Small intestine (tissue), 7 donors: ENCODE data around the gene CCDC102A. TPM values are rescaled to one million over a fixed set of nuclear protein-coding genes. Genes with fewer than 3 reads are reported as not detected.

Experiments used
- DNase-seq, 2 donors: peaks; one replicate each; pipeline versions ENCODE4 v3.0.0 to v3.0.0-alpha.2; 2013
- FAIRE-seq: peaks from 2 replicates; lab custom pipeline; 2012; peaks lifted over from hg19 to GRCh38; lab: Jason Lieb, UNC
- H3K27ac ChIP-seq, 3 donors: one replicate each; pipeline ENCODE4 v1.5.1; 2013; ENCODE audit warnings: low read length in 2 of 3, mild to moderate bottlenecking in 2 of 3, control low read depth in 1 of 3, inconsistent platforms in 1 of 3, low read depth in 1 of 3, moderate library complexity in 1 of 3
- H3K27me3 ChIP-seq, 3 donors: one replicate each; pipeline ENCODE4 v1.6.1; 2013; ENCODE audit warnings: low read length in 3 of 3, inconsistent platforms in 1 of 3; ENCODE audit not compliant: control insufficient read depth in 3 of 3, insufficient read depth in 3 of 3
- H3K36me3 ChIP-seq, 3 donors: one replicate each; pipeline ENCODE4 v1.6.1; 2013; ENCODE audit warnings: low read length in 3 of 3, inconsistent platforms in 1 of 3, low read depth in 1 of 3, mild to moderate bottlenecking in 1 of 3, moderate library complexity in 1 of 3; ENCODE audit not compliant: control insufficient read depth in 3 of 3, insufficient read depth in 2 of 3
- H3K4me1 ChIP-seq, 3 donors: one replicate each; pipeline ENCODE4 v1.6.1; 2013; ENCODE audit warnings: low read length in 2 of 3, inconsistent platforms in 1 of 3, low read depth in 1 of 3, mild to moderate bottlenecking in 1 of 3, moderate library complexity in 1 of 3; ENCODE audit not compliant: control insufficient read depth in 3 of 3, insufficient read depth in 2 of 3
- H3K4me3 ChIP-seq, 3 donors: one replicate each; pipeline ENCODE4 v1.5.1; 2013; ENCODE audit warnings: low read length in 3 of 3, control low read depth in 1 of 3, inconsistent platforms in 1 of 3, low read depth in 1 of 3, mild to moderate bottlenecking in 1 of 3, moderate library complexity in 1 of 3
- H3K9me3 ChIP-seq, 2 donors: one replicate each; pipeline ENCODE4 v1.6.1; 2013; ENCODE audit warnings: low read depth in 1 of 2, low read length in 1 of 2; ENCODE audit not compliant: control insufficient read depth in 2 of 2, insufficient read depth in 1 of 2
- WGBS, 3 donors: extraction: QIAGEN DNeasy Blood & Tissue Kit; methylation state at CpG; one replicate each; pipeline ENCODE4 v1.1.7; 2013; 5-methylcytosine and 5-hydroxymethylcytosine counted together
- polyA plus RNA-seq, 4 donors: library from polyadenylated mRNA; stranded (reverse) in 3 of 4; unstranded in 1 of 4; fragments of 200-250 nt in 3 of 4; fragments of 120-200 nt in 1 of 4; gene quantifications; one replicate each; pipeline versions ENCODE4 v1.2.1 to v1.2.3, GENCODE V29; 2013
- donor health status: healthy with polysubstance abuse.
- donor health status: control.
- donor health status: control.
- donor health status: Bipolar disorder and iron deficiency.
- donor health status: healthy.

CCDC102A gene
- polyA plus RNA-seq, 4 donors, result 1.1 to 4.5 (median 2.2) TPM

DNA sequence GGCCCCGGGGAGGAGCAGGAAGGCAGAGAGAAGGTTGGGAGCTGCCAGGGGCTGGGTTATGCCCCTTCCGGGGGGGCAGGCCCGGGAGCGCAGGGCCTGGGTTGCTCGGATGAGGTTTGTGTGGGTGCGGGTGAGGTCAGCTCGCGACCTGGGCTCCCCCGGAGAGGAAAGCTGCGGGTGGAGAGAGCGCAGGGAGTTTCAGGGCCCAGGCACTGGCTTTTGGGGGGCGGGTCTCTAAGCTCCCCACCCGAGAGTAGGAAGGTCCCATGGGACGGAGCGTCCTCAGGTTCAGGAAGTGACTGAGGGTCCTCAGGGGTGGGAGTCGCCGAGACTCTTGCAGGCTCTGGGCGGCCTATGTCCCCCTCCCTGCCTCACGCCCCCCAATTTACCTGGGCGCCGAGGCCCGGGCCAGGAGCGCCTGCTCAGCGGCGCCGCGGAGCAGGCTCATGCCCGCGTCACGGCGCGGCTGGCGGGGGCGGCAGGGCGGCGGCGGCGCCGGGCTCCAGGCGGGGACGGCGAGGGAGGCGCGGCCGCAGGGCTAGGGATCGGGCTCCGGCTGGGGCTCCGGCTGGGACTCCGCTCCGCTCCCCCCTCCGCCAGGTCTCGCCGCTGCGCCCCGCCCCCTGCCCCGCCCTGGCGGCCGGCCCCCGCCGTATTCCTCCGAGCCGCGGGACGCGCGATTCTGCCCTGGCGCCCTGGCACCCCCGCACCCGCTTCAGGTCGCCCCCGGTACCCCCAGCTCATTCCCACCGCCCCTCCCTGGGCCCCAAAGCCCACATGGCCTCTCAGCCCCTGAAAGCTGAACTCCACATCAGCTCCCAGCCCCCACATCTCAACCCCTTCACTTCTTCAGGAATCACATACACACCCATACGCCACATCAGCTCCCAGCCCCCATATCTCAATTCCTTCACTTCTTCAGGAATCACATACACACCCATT is 50.2 kb downstream of the CCDC102A start, which contains the start of gene DOK4:
Gene DOK4 (minus strand): TSS at position 578 of the 942 bp plus-strand sequence. CDS start 6,986 bp downstream, outside the sequence.
- Histone ChIP-seq H3K9me3 (peaks cover 0 to 8% of the 10 kb centered on the region in 2 donors), H3K36me3 (peaks cover 0 to 19% (median 0%) of the 10 kb centered on the region in 3 donors), H3K4me1 (peaks cover 0 to 34% (median 7%) of the 10 kb centered on the region in 3 donors), H3K27me3 (no peaks in the 10 kb centered on the region), H3K27ac (peak within 1 kb of the TSS; percentile 73 to 86 (median 82)), H3K4me3 (peak within 1 kb of the TSS; percentile 71 to 91 (median 83))
- DNase-seq, result peak; percentile 76 to 91
- WGBS, 3 donors, result 1 to 2% (median 2%) methylated on average over 27 to 73 of the region's 73 CpGs
- no peak for FAIRE-seq

DNA sequence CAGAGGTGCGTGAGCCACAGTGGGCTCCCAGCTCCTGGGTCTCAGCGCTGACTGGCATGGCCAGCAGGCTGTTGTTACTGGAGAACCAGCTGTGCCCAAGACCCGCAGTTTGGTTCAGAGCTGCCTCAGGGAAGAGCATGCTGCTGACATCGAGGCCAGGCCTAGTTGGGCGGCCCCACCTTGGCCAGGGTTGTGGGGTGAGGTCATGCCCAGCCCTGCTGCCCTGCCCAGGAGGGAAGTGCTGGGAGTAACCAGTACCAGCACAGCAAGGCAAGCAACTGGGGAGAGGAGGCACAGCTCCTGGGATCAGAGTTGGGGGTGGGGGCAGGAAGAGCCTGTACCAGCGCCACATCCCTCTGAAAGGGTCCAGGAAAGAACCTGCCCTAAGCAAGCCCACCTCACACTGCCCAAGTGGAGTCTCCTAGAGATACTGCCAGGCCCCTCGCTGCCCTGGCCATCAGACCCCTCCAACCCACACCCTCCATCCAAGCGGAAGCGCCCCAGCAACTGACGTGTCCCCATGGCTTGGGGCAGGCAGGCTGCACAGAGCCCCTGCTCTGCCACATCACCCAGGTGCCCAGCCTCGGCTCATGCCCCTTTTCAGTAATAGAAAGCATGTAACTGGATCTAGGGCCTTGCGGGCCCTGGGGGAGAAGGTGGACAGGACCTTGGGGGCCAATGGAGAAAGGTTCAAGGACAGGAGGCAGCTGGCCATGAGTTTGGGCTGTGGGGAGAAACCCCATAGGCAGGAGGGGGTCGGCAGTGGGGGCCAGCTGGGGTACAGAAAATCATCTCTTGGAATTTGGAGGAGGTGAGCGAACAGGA is 51.1 kb downstream of the CCDC102A start:
- Histone ChIP-seq H3K9me3 (peaks cover 0 to 8% of the 10 kb centered on the region in 2 donors), H3K4me1 (peaks cover 0 to 43% (median 7%) of the 10 kb centered on the region in 3 donors), H3K27me3 (no peaks in the 10 kb centered on the region), H3K36me3 (peaks cover 0 to 25% (median 0%) of the 10 kb centered on the region in 3 donors), H3K4me3 (peak overlapping the region; percentile 71 to 91 (median 83)), H3K27ac (peak overlapping the region; percentile 73 to 86 (median 82))
- no peak for FAIRE-seq
- peak; percentile 34 to 79 for DNase-seq
- 45 to 66% (median 55%) methylated on average over 14 of the region's 14 CpGs for WGBS, 3 donors

DNA sequence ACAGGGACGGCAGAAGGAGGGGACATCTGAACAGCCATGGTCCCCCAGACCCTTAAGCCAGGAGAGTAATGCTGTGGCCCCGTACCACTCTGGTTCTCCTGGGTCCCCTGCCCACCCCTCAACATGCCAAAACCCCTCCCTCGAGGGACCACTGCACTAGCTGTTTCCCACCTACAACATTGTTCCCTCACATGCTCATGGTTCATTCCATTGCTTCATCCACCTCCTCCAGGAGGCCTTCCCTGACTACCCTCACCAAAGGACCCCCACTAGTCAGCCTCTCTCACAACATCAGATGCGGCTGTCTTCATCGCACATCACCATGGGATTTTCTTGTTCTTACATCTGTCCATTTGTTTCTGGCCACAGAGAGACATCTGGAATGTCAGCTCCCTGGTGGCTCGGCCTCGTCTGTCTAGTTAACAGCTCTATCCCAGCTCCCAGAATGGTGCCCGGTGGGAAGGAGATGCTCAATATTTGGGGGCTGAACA is 51.8 kb downstream of the CCDC102A start:
- FAIRE-seq, result no peak
- no peaks in the 10 kb centered on the region for H3K27me3 ChIP-seq
- peak overlapping the region in 2 of 3 donors; percentile 83 to 91 for H3K4me3 ChIP-seq
- peak overlapping the region in 2 of 3 donors; percentile 82 to 86 for H3K27ac ChIP-seq
- H3K9me3 ChIP-seq, result peaks cover 0 to 5% of the 10 kb centered on the region in 2 donors
- WGBS, 3 donors, result 86 to 90% (median 89%) methylated on average over 8 of the region's 8 CpGs
- peaks cover 0 to 25% (median 0%) of the 10 kb centered on the region in 3 donors for H3K36me3 ChIP-seq
- DNase-seq, result no peak
- H3K4me1 ChIP-seq, result peaks cover 0 to 48% (median 7%) of the 10 kb centered on the region in 3 donors

DNA sequence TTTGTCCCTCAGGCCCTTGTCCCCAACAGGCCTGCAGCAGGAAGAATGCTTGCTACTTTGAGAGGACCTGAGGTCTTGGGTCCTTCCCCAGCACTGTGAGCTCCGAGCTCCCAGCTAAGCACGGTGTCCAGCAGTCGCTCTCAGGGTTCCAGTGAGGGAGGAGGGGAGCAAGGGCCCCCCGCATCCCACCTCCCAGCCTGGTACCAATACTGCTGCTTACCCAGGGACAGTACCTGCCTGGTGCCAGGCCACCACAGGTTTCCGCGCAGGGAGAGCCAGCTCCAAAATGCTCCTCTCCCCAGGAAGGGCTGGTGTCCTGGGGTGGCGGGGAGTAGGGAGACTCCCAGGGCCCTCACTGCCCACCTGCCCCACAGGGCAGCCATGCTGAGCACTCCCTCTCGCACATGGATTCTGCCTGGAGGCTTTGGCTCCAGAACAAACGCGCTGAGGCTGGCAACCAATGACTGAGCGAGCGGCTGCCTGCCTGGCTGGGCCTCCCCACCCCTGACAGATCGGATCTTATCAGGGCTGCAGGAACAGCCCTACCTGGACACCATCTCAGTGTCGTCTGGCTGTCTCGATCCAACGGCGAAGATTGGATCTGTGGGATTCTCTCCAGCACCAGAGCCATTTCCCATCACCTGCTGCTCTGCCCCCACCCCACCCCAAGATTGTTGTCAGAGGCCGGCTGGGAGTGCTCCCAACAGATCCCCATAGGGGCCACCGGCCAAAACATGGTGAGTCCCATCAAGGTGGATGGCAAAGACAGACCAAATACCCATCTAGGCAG is 52.5 kb downstream of the CCDC102A start:
- no peaks in the 10 kb centered on the region for H3K9me3 ChIP-seq
- H3K36me3 ChIP-seq, result peaks cover 0 to 31% (median 0%) of the 10 kb centered on the region in 3 donors
- FAIRE-seq (no peak), DNase-seq (peak; percentile 59 to 68)
- H3K4me3 ChIP-seq, result peak overlapping the region in 2 of 3 donors; percentile 27 to 91
- WGBS, 3 donors, result 32 to 70% (median 59%) methylated on average over 17 to 19 of the region's 19 CpGs
- peaks cover 0 to 52% (median 7%) of the 10 kb centered on the region in 3 donors for H3K4me1 ChIP-seq
- H3K27me3 ChIP-seq, result no peaks in the 10 kb centered on the region
- H3K27ac ChIP-seq, result peak overlapping the region in 2 of 3 donors; percentile 82 to 86

DNA sequence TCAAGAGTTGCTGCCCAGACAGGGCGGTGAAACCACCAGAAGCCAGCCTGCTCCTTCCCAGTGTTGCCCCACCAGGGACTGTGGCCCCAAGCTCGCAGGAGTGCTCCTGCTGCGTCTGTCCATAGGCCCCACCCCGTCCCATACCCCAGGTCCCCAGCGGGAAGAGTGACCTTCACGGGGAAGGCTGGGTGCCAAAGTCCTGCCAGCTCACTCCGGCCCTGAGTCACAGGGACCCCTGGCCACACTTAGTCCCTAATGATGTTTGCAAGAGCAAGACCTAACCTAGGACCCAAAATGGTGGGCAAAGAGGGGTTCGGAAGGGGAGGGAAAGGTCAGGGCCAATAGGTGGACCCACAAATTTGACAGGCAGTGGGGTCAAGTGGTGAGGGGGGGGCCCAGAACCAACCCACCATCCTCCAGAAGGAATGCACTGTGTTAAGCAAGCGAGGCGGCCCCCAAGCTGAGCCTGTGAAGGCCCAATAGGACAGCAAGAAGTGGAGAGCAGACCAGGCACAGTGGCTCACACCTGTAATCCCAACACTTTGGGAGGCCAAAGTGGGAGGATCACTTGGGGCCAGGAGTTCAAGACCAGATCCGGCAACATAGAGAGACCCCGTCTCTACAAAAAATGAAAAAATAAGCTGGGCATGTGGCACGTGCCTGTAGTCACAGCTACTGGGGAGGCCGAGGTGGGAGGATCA is 53.4 kb downstream of the CCDC102A start:
- 67 to 75% (median 71%) methylated on average over 14 of the region's 14 CpGs for WGBS, 3 donors
- H3K4me1 ChIP-seq, result peaks cover 0 to 60% (median 7%) of the 10 kb centered on the region in 3 donors
- H3K9me3 ChIP-seq, result no peaks in the 10 kb centered on the region
- FAIRE-seq (no peak), DNase-seq (peak; percentile 44 to 79)
- H3K36me3 ChIP-seq, result peaks cover 0 to 40% (median 0%) of the 10 kb centered on the region in 3 donors
- peak overlapping the region in 1 of 3 donors; percentile 82 for H3K27ac ChIP-seq
- no peaks in the 10 kb centered on the region for H3K27me3 ChIP-seq
- no peak overlapping the region for H3K4me3 ChIP-seq

DNA sequence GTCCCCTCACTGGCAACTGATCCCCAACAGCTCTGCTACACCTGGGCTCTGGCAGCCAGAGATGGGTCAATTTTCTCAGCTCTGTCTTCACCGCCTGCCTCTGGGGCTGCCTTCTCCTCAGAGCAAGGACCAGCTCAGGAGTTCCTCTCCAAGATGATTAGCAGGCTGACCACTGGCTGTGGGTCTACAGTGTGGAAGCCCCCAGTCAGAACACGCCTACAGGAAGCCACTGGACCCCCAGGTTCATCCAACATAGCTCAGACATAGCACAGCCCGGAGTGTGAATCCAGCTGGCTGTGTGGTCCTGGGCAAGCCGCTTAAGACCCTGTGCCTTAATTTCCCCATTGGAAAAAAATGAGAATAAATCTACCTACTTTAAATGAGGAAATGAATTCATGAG is 55.0 kb downstream of the CCDC102A start:
- Histone ChIP-seq H3K4me1 (peaks cover 0 to 68% (median 7%) of the 10 kb centered on the region in 3 donors), H3K36me3 (peaks cover 0 to 56% (median 0%) of the 10 kb centered on the region in 3 donors), H3K27ac (peak overlapping the region in 2 of 3 donors; percentile 83 to 86), H3K4me3 (no peak overlapping the region), H3K9me3 (no peaks in the 10 kb centered on the region), H3K27me3 (no peaks in the 10 kb centered on the region)
- 80 to 90% (median 85%) methylated on average over 4 of the region's 4 CpGs for WGBS, 3 donors
- no peak for FAIRE-seq
- DNase-seq, result no peak

DNA sequence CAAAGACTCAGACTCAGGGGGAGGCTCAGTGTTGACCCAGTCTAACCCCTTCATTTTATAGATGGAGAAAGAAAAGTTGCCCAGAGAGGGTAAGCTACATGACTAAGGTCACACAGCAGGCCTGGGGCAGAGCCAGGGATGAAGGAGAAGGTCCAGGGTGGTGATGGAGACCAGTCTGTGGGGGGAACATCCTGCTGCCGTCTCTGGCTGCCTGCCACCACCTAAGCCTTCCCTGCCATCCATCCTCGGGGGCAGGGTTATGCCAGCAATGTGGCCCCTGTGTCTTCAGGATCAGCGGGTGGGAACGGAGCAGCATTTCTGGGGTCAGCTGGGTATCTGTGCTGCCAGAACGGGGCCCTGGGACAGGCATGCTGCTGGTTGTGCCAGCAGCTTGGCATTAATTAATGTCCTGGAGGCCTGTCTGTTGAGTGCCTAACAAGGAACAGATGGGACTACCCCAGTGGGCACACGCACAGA is 55.6 kb downstream of the CCDC102A start:
- Histone ChIP-seq H3K9me3 (no peaks in the 10 kb centered on the region), H3K36me3 (peaks cover 0 to 62% (median 0%) of the 10 kb centered on the region in 3 donors), H3K27me3 (no peaks in the 10 kb centered on the region), H3K4me1 (peaks cover 0 to 74% (median 7%) of the 10 kb centered on the region in 3 donors), H3K4me3 (no peak overlapping the region), H3K27ac (peak overlapping the region; percentile 83 to 86 (median 84))
- 37 to 64% (median 56%) methylated on average over 5 to 6 of the region's 6 CpGs for WGBS, 3 donors
- FAIRE-seq (no peak), DNase-seq (no peak)
